ACC112 (cell line): ENCODE measurements around the gene DPYSL4.

Source experiments
- H2AFZ ChIP-seq: fragments of 200-600 bp; sonication (generic); one replicate; pipeline ENCODE4 v1.6.0; 2017; ENCODE audit warnings: antibody characterized with exemption, low read length; ENCODE audit not compliant: unreplicated experiment
- H3K27ac ChIP-seq: fragments of 200-600 bp; sonication (generic); 2 replicates; pipeline ENCODE4 v1.5.1; 2014; ENCODE audit warnings: low read depth, mild to moderate bottlenecking, antibody characterized with exemption, low read length, moderate library complexity
- H3K27me3 ChIP-seq: fragments of 200-600 bp; sonication (generic); 2 replicates; pipeline ENCODE4 v1.6.1; 2014; ENCODE audit warnings: mild to moderate bottlenecking, antibody characterized with exemption, low read length, moderate library complexity, mixed read lengths; ENCODE audit not compliant: insufficient read depth
- H3K36me3 ChIP-seq: fragments of 200-600 bp; sonication (generic); 2 replicates; pipeline ENCODE4 v1.6.1; 2016; ENCODE audit warnings: mild to moderate bottlenecking, antibody characterized with exemption, low read length, moderate library complexity, mixed read lengths; ENCODE audit not compliant: insufficient read depth
- H3K4me1 ChIP-seq: fragments of 200-600 bp; sonication (generic); one replicate; pipeline ENCODE4 v1.6.1; 2016; ENCODE audit warnings: low read length, mixed read lengths; ENCODE audit not compliant: insufficient read depth, unreplicated experiment, control insufficient read depth
- H3K4me3 ChIP-seq: fragments of 200-600 bp; sonication (generic); 2 replicates; pipeline ENCODE4 v1.5.1; 2014; ENCODE audit warnings: mild to moderate bottlenecking, low read depth, low read length
- H3K79me2 ChIP-seq: fragments of 200-600 bp; sonication (generic); one replicate; pipeline ENCODE4 v1.6.0; 2016; ENCODE audit warnings: low read length; ENCODE audit not compliant: control insufficient read depth, unreplicated experiment, insufficient read depth

DPYSL4 gene

DNA sequence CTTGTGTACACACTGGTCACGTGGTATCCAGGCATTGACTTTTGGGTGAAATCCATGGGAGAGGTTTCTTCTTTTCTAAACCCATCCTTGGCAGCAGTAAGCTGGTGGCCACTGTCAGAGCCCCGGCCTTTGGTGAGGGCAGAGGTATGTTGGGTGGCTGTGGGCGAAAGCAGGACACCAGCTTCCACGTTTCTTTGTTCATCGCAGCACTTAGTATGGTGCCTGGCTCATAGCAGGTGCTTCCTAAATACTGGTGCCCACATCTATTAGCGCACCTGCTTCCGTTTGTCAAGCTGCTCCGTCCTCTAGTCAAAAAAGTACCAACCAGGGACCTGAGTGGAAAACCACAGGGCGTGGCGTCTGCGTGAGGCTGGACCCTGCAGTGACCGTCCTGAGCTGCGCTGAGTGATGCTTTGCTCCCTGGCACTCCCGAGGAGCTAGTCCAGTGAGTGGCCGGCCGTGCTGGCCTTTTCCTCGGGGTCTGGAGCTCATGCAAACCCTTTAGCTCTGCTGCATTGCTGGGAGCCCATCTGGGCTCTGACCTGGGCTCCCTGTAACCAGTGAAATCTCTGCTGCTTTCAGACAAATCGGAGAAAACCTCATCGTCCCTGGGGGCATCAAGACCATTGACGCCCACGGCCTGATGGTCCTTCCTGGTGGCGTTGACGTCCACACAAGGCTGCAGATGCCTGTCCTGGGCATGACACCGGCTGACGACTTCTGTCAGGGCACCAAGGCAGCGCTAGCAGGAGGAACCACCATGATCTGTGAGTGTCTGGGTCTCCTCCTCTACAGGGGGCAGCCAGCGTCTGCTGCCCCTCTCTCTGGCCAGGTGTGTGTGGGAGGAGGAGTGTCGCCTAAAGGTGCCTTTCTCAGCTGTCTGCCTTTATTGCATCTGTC, 5.6 kb downstream of the DPYSL4 start:
- Histone ChIP-seq H3K4me3 (no peak overlapping the region), H3K27ac (no peak overlapping the region), H3K36me3 (no peaks in the 10 kb centered on the region), H3K27me3 (peaks cover 20% of the 10 kb centered on the region), H3K79me2 (no peaks in the 10 kb centered on the region), H3K4me1 (no peaks in the 10 kb centered on the region), H2AFZ (no peak overlapping the region)

DNA sequence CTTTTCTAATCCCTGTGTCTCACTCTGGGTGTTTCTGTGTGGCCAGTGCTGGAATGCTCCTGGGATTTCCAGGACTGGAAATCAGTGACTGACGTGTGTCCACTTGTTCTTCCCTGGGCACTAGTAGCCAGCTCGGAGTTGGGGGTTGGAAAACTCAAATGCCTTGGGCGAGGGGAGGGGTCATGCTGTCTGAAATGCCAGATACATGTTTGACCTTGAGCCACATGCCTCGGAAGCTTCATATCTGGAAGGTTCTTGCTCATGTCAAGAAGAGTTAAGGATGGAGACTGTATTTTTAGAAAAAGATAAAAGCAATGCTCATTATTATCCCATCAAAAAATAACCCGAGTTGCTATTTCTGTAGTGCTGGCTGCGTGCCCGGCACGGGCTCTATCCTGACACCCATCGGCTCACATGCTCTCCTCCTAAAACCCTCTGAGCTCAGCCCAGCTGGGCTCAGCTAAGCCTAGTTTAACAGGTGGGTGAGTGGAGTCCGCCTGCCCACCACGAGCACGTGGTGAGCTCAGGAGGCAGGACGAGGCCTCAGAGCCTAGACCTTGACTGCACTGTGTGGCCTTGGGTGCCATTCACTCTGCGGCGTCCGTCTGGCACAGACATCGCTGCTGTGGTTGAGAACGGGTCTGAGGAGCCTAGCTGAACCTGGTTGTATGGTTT, 6.4 kb downstream of the DPYSL4 start:
- Histone ChIP-seq H3K27me3 (peaks cover 12% of the 10 kb centered on the region), H3K27ac (no peak overlapping the region), H3K4me1 (no peaks in the 10 kb centered on the region)

DNA sequence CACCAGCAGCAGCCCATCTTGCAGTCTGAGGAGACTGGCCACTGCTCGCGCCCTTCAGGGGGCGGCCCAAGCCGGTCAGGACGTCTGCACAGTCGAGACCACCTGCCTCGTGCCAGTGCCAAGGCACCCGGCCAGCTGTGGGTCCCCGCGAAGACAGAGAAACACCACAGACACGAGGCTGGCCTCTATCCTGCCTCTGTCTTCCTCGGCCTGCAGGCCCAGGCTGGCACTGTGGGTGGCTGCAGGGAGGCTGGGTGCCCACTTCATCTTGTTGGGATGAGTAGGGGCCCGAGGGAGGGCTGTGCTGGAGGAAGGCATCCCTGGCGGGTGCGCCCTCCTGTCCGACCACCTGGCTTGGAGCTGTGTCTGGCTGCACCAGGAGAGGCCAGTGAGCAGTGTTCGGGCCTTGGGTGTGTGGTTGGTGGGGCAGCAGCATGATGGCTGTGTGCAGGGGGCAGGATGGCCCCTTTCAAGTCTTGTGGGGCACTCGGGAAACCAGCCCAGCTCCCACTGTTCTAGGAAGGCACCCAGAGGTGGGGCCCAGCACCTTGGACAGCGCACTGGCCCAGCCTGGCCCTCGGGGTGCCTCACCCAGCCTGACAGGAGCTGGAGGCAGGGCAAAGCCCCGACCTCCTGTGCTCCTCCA, 7.3 kb downstream of the DPYSL4 start:
- no peaks in the 10 kb centered on the region for H3K4me1 ChIP-seq
- no peaks in the 10 kb centered on the region for H3K79me2 ChIP-seq
- peaks cover 3% of the 10 kb centered on the region; the same call in 1 of the 2 replicates for H3K27me3 ChIP-seq
- H3K36me3 ChIP-seq = no peaks in the 10 kb centered on the region
- no peak overlapping the region for H3K27ac ChIP-seq
- no peak overlapping the region for H2AFZ ChIP-seq
- no peak overlapping the region for H3K4me3 ChIP-seq

More for the DNA sequence above, 6.4 kb downstream of the DPYSL4 start:
- Histone ChIP-seq H3K4me3 (no peak overlapping the region), H3K36me3 (no peaks in the 10 kb centered on the region), H2AFZ (no peak overlapping the region), H3K79me2 (no peaks in the 10 kb centered on the region)

DNA sequence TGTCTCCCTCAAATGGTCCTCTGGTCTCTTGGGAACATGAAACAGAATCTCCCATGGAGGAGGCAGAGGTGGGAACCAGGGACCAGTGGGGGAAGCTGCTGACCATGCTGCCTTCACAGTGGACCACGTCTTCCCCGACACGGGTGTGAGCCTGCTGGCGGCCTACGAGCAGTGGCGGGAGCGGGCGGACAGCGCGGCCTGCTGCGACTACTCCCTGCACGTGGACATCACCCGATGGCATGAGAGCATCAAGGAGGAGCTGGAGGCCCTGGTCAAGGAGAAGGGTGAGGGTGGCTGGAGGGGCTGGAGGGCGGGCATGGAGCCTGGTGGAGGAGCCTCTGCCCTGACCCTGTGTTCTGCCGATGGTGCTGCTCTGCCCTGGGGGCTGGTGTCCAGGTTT, 8.0 kb downstream of the DPYSL4 start:
- Histone ChIP-seq H3K79me2 (no peaks in the 10 kb centered on the region), H3K27me3 (no peaks in the 10 kb centered on the region), H3K4me3 (no peak overlapping the region), H3K4me1 (no peaks in the 10 kb centered on the region), H2AFZ (no peak overlapping the region), H3K27ac (no peak overlapping the region), H3K36me3 (no peaks in the 10 kb centered on the region)

DNA sequence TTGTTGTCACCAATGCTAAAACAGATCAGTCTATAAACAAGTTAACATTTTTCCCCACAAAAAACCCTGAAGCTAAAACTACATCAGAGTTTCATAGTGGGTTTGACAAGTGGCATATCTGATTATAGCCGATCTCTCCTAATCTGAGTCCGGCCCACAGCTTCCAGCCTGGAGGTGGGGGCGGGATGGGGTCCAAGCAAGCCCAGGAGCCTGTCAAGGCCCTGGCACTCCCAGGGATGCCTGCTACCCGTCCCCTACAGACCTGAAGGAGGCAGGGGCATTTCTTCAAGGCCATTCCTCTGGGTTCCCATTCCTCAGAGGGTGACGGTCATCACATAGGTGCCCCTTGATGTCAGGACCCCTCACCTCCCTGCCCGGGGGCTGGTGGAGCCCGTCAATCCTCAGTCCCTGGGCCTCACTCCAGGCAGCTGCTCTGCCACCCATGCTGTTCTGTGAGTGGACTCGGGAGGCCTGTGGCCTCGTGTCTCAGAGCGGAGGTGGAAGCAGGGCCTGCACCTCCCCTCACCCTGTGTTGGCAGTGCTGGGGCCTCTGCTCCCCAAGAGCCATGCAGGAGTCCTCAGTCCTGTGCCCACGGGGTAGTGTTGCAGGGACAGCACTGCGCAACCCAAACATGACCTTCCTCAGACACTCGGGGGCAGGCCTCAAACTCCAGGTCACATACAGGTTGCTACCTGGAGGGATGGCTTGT, 8.8 kb downstream of the DPYSL4 start:
- Histone ChIP-seq H3K4me1 (no peaks in the 10 kb centered on the region), H3K79me2 (no peaks in the 10 kb centered on the region), H3K36me3 (no peaks in the 10 kb centered on the region), H3K27me3 (no peaks in the 10 kb centered on the region), H3K4me3 (no peak overlapping the region), H3K27ac (no peak overlapping the region), H2AFZ (no peak overlapping the region)

DNA sequence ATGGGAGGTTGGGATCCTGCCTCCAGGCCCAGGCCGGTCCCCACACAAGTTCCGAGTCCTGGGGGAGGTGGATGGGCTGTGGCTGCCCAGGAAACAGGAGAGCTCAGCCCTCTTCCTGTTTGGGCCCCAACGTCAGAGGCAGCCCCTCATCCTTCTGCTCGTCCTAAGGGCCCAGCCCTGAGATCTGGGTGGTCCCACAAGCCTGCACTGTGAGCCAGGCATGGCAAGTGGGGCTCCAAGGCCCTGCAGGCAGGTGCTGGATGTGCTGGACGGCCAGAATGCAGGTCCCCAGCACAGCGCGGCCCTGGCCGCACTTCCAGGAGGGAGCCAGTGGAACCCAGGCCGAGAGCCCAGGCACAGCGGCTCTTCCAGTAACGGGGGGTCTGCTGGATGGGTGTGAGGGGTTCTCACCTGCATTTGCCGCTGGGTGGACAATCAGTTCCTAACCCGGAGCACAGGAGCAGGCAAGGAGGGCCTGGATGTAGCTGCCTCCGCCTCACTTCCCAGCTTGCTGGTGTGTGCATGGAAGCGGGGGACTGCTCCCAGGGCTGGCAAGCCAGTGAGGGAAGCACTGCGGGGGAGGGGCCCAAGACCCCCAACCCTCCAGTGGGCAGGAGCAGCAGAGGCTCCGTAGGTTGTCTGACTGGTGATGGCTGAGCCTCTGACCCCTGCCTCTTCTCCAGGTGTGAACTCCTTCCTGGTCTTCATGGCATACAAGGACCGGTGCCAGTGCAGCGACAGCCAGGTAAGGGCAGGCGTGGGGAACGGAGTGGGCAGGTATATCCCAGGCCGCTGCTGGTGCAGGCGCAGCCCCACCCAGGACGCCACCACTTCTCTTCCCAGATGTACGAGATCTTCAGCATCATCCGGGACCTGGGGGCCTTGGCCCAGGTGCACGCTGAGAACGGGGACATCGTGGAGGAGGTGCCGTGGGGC, 9.7 kb downstream of the DPYSL4 start:
- no peak overlapping the region for H3K27ac ChIP-seq
- no peaks in the 10 kb centered on the region for H3K4me1 ChIP-seq
- H3K79me2 ChIP-seq = no peaks in the 10 kb centered on the region
- H3K36me3 ChIP-seq = no peaks in the 10 kb centered on the region
- H3K27me3 ChIP-seq = no peaks in the 10 kb centered on the region
- no peak overlapping the region for H2AFZ ChIP-seq
- H3K4me3 ChIP-seq = no peak overlapping the region

DNA sequence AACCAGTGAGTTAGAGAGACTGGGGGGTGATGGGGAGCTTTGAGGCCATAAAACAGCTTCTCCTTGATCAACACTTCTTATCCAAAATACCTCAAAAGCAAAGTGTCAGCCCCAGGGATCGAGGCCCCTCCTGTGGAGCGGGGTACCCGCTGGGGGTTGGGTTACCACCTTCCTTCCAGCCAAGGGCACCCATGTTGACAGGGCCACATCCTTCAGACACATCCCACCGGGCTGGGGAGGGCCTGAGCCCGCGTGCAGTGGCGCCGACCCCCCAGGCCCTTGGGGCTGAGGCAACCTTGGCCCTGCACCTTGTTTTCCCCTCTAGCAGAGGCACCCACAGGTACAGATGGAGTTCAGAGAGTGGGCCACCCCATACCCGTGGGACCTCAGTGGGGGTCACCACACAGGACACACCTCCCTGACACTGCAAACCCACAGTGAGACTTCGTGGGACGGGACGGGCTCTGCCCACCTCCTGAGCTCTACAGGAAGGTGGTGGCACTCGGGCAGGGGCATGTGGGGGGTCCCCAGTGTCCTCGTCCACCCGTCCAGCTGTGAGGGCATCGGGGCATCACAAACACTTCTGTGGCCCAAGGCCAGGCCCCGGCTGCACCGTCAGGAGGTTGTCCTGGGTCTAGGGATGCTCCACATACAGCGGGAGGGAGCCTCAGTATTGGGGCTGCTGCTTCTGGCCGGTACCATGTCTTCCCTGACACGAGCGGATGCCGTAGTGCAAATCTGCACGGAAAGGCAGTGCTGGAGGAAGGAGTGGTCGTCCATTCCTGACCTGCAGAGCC, 10.7 kb downstream of the DPYSL4 start:
- Histone ChIP-seq H3K27me3 (no peaks in the 10 kb centered on the region), H2AFZ (no peak overlapping the region), H3K27ac (no peak overlapping the region), H3K36me3 (no peaks in the 10 kb centered on the region), H3K4me1 (no peaks in the 10 kb centered on the region), H3K79me2 (no peaks in the 10 kb centered on the region), H3K4me3 (no peak overlapping the region)

DNA sequence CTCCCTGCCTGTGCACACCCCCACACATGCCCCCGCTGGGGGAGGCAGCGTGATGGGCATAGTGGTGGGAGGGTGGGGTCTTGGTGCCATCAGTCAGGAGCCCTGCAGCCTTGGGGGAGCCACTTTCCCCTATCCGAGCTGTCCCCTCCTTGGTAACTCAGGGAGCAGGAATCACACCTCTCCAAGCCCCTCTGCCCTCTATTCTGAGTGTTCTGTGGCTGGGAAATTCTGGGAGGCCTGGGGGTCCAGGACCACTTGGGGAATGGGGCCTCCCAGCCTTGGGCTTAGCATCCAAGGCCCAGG, 11.3 kb downstream of the DPYSL4 start:
- no peaks in the 10 kb centered on the region for H3K79me2 ChIP-seq
- no peak overlapping the region for H2AFZ ChIP-seq
- H3K4me3 ChIP-seq = no peak overlapping the region
- H3K36me3 ChIP-seq = no peaks in the 10 kb centered on the region
- H3K27ac ChIP-seq = no peak overlapping the region
- H3K4me1 ChIP-seq = no peaks in the 10 kb centered on the region
- no peaks in the 10 kb centered on the region for H3K27me3 ChIP-seq

DNA sequence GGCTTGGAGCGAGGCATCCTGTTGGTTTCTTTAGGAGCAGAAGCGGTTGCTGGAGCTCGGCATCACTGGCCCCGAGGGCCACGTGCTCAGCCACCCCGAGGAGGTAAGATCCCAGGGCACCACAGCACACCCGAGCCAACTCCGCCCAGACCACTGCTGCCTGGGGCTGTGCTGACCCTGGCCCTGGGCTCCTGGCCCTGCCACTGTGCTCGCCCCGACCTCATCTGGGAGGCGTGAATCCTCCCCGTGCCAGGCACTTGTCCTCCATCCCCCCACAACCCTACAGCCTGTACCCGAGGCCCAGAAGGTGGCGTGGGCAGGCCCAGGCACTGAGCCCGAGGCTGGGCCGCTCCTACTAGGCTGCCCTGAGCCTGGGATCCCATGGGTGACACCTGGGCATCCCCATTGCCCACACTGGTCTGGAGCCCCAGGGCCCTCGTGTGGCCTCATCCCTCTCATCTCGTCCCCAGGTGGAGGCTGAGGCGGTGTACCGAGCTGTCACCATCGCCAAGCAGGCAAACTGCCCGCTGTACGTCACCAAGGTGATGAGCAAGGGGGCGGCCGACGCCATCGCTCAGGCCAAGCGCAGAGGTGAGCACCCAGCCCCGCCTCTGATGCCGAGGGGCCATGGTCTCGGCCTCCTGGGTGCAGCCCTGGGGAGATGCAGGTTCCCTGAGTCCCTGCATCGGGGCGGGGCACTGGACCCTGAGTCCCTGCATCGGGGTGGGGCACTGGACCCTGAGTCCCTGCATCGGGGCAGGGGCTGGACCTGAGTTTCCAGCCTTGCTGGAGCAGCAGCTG, 11.8 kb downstream of the DPYSL4 start:
- Histone ChIP-seq H3K27ac (no peak overlapping the region), H2AFZ (no peak overlapping the region), H3K36me3 (no peaks in the 10 kb centered on the region), H3K27me3 (no peaks in the 10 kb centered on the region), H3K4me1 (no peaks in the 10 kb centered on the region), H3K79me2 (no peaks in the 10 kb centered on the region), H3K4me3 (no peak overlapping the region)
